GM10847 (cell line): ENCODE measurements around the gene SMDT1.

Experiments
- POLR2A ChIP-seq: IDR thresholded peaks from 2 replicates; pipeline ENCODE4 v1.6.1; 2011; ENCODE audit not compliant: insufficient read length; ENCODE audit errors: extremely low read depth

Gene SMDT1

DNA sequence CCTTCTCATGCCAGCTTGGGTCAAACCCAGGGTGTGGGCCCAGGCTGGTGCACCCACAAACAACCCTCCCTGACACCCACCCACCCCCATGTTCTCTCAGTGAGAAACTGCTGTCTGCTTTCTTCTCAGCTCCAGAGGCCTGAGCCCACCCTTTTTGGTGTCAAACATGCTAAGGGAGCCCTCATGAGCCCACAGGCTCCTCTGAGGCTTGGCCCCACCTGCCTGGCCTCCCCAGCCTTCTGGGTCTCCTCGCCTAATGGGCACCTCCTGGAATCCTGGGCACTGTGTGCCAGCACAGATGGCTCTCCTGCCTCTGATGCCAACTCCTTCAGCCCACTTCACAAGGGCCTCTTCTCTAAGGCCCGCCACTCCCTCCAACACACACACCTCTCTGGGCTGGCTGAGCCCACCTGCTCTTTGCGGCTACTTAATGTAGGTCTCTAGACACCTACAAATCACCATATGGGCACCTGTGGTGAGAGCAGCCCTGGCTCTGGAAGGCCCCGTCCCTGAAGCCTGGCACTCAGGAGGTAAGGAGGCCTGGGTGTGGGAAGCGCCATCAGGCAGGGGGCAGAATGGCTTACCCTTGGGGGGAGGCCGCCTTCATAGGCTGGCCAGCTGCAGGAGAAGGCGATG is 13.3 kb upstream of the SMDT1 start:
- TF ChIP-seq POLR2A = no peak

- TF ChIP-seq POLR2A = no peak
These were observed 12.6 kb upstream of the SMDT1 start for GRCh38 chr22:42066937-42067336.

DNA sequence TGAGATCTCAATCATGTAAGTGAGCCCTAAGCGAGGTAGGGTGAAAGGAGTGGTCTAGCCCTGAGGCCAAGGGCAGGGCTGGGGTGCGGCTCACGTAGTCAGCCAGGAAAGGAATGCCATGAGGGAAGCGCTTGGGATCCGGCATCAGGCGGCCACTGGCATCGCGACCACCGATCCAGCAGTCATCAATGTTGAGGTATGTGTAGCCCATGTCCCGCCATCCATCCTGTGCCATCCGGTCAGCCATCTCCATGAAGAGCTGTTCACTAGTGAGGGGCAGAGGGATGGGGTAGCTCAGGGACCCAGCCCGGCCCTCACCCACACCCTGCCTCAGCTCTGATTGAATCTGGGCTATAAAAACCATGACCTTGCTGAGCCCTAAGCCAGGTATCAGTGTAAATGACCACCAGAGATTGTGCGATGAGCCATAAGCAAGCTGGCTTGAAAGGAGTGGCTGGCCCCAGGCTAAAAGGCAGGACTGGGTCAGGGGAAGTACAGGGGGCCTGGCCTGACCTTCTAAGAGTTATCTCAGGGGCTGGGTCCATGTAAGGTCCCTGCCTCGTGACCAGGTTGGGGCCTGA is 11.7 kb upstream of the SMDT1 start:
- TF ChIP-seq POLR2A = no peak

GRCh38 chr22:42068291-42068690 is 11.2 kb upstream of the SMDT1 start:
- TF ChIP-seq POLR2A = no peak

- no peak for TF ChIP-seq POLR2A
These were observed 9.5 kb upstream of the SMDT1 start for GRCh38 chr22:42069801-42070516.

GRCh38 chr22:42070517-42071422 is 8.7 kb upstream of the SMDT1 start, which contains the start of gene NAGA:
TSS of gene NAGA (minus strand) at chr22:42070812. CDS start at chr22:42070297, 515 bp downstream.
- peak; percentile 71 for TF ChIP-seq POLR2A

- TF ChIP-seq POLR2A = no peak
These were observed 6.7 kb upstream of the SMDT1 start for GRCh38 chr22:42072606-42073330.

- no peak for TF ChIP-seq POLR2A
These were observed 5.9 kb upstream of the SMDT1 start for GRCh38 chr22:42073621-42074041.

GRCh38 chr22:42074132-42074811 is 5.2 kb upstream of the SMDT1 start, which contains the start of gene PHETA2:
TSS of gene PHETA2 (plus strand) at chr22:42074248. CDS start at chr22:42077294, 3,046 bp downstream.
- TF ChIP-seq POLR2A = no peak

- TF ChIP-seq POLR2A = no peak
These were observed 4.4 kb upstream of the SMDT1 start for GRCh38 chr22:42074846-42075676.

- TF ChIP-seq POLR2A = no peak
These were observed 2.6 kb upstream of the SMDT1 start for GRCh38 chr22:42076764-42077485.

- TF ChIP-seq POLR2A = no peak
These were observed 1.9 kb upstream of the SMDT1 start for GRCh38 chr22:42077486-42078125.
